ENCODE data around the gene POLN. TPM values are rescaled to one million over a fixed set of nuclear protein-coding genes. Genes with fewer than 3 reads are reported as not detected.

Gene POLN
- total and polyA plus RNA-seq, 2 of the 4 experiments (the other 2 are of a cell fraction): 0.63 to 0.72 TPM

- no peak overlapping the region for H3K14ac ChIP-seq (replicated peaks; ENCODE audit: low read depth, low read length)
- BruUV-seq (replicated peaks): no TSS peak
- H2AK9ac ChIP-seq (replicated peaks; ENCODE audit: low read depth, low read length, poor library complexity): no peak overlapping the region
- H4K91ac ChIP-seq (ENCODE audit: insufficient read depth, low read depth, low read length): no peak overlapping the region
- H4K20me1 ChIP-seq (ENCODE audit: insufficient read depth, low read length): no peaks in the 10 kb centered on the region
- no peak overlapping the region for H2BK15ac ChIP-seq (ENCODE audit: low read depth, low read length)
- no peak overlapping the region for H3K4me3 ChIP-seq (ENCODE audit: insufficient read depth, low read depth, low read length)
- no peak overlapping the region for H4K8ac ChIP-seq (ENCODE audit: low read depth in 2 of 2, low read length in 2 of 2)
- dilution Hi-C loops (cut with HindIII; ENCODE audit: low sequenced_read_pairs, unreplicated experiment) (no loop called here), in situ Hi-C loops (cut with MboI; ENCODE audit: low sequenced_read_pairs) (no loop called here), intact Hi-C loops (cut with micrococcal nuclease) (no loop called here)
- no peak overlapping the region for H3K56ac ChIP-seq (ENCODE audit: extremely low read depth, insufficient read depth, low read length)
- ATAC-seq (ENCODE audit: low read depth): no peak
- DNase-seq: no peak
- CTCF ChIA-PET: no interaction called here
- 88% methylated on average over 3 of the region's 8 CpGs; no CpG with 5 or more reads in 1 of the 2 experiments for WGBS, 2 experiments (ENCODE audit: extremely low coverage in 2 of 2, insufficient read length in 1 of 2)
- H3K4ac ChIP-seq (ENCODE audit: low read depth, low read length): no peak overlapping the region
- POLR2A ChIA-PET (ENCODE audit: unreplicated experiment): no interaction called here
- peaks cover 15% of the 10 kb centered on the region for H3K27me3 ChIP-seq (ENCODE audit: control insufficient read depth, insufficient read depth, low read length)
- peaks cover 2% of the 10 kb centered on the region; the same call in 1 of the 2 replicates for H3K36me3 ChIP-seq (ENCODE audit: control insufficient read depth, insufficient read depth, low read length)
- no peak overlapping the region for H3K23ac ChIP-seq (ENCODE audit: low read depth, low read length)
- no peak overlapping the region for H3K27ac ChIP-seq (ENCODE audit: insufficient read depth, low read length)
- no peak overlapping the region for H2BK20ac ChIP-seq (ENCODE audit: low read depth, low read length)
- no peaks in the 10 kb centered on the region for H3K9me1 ChIP-seq (ENCODE audit: insufficient read depth, low read length)
- TF ChIP-seq RFX5 (IDR thresholded peaks at IDR 0.05; ENCODE audit: low read depth, low read length): no peak
- TF ChIP-seq NFE2L2 (IDR thresholded peaks at IDR 0.05; ENCODE audit: low read depth, low read length): no peak
- no peak for TF ChIP-seq MXI1 (IDR thresholded peaks at IDR 0.05; ENCODE audit: borderline replicate concordance, low read depth, low read length)
- no peak for TF ChIP-seq MAZ (IDR thresholded peaks at IDR 0.05; ENCODE audit: borderline replicate concordance, low read depth, low read length)
- no peak for TF ChIP-seq CEBPB (IDR thresholded peaks at IDR 0.05; ENCODE audit: low read depth, low read length)
- TF ChIP-seq FOS (IDR thresholded peaks at IDR 0.05; ENCODE audit: low read depth, low read length): no peak
- no peak for TF ChIP-seq CHD1 (IDR thresholded peaks at IDR 0.05; ENCODE audit: low read depth, low read length)
- TF ChIP-seq MAFK (IDR thresholded peaks at IDR 0.05; ENCODE audit: low read depth, low read length): no peak
- TF ChIP-seq, protein P1, sequence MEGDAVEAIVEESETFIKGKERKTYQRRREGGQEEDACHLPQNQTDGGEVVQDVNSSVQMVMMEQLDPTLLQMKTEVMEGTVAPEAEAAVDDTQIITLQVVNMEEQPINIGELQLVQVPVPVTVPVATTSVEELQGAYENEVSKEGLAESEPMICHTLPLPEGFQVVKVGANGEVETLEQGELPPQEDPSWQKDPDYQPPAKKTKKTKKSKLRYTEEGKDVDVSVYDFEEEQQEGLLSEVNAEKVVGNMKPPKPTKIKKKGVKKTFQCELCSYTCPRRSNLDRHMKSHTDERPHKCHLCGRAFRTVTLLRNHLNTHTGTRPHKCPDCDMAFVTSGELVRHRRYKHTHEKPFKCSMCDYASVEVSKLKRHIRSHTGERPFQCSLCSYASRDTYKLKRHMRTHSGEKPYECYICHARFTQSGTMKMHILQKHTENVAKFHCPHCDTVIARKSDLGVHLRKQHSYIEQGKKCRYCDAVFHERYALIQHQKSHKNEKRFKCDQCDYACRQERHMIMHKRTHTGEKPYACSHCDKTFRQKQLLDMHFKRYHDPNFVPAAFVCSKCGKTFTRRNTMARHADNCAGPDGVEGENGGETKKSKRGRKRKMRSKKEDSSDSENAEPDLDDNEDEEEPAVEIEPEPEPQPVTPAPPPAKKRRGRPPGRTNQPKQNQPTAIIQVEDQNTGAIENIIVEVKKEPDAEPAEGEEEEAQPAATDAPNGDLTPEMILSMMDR (conservative IDR thresholded peaks at IDR 0.05; ENCODE audit: low read depth, low read length): no peak
- TF ChIP-seq RAD21 (IDR thresholded peaks at IDR 0.05; ENCODE audit: low read length): no peak
- TF ChIP-seq ELK1 (IDR thresholded peaks at IDR 0.05; ENCODE audit: borderline replicate concordance, low read depth, low read length): no peak
- no peak for TF ChIP-seq POLR2A (IDR thresholded peaks at IDR 0.05; ENCODE audit: low read depth, low read length)
- no peak for TF ChIP-seq SMC3 (IDR thresholded peaks at IDR 0.05; ENCODE audit: low read depth, low read length)
- H2BK5ac ChIP-seq (ENCODE audit: low read depth, low read length, poor library complexity, severe bottlenecking): no peak overlapping the region
- no peak overlapping the region for H3K9ac ChIP-seq (ENCODE audit: low read depth, low read length)
- H2BK120ac ChIP-seq (ENCODE audit: low read depth, low read length): no peak overlapping the region
- no peaks in the 10 kb centered on the region for H3K79me1 ChIP-seq (ENCODE audit: low read depth in 1 of 2, low read length in 2 of 2)
- H2AFZ ChIP-seq (replicated peaks; ENCODE audit: low read length, poor library complexity): no peak overlapping the region
- no peak overlapping the region for H4K5ac ChIP-seq (ENCODE audit: low read depth, low read length)
- no peaks in the 10 kb centered on the region; the same call in 1 of the 2 replicates for H3K9me3 ChIP-seq (ENCODE audit: control insufficient read depth, insufficient read depth, low read length)
- H3K4me1 ChIP-seq (ENCODE audit: control insufficient read depth, insufficient read depth, low read length): no peaks in the 10 kb centered on the region
- H3K4me2 ChIP-seq (ENCODE audit: low read depth, low read length): no peak overlapping the region
- H3K18ac ChIP-seq (ENCODE audit: low read depth, low read length): no peak overlapping the region
- H2AK5ac ChIP-seq (ENCODE audit: low read depth, low read length): no peak overlapping the region
Measured at GRCh38 chr4:2048831-2049230, 193.1 kb downstream of the POLN start.

Data from IMR-90 (cell line).